Measurements from ENCODE around the gene LINC00305.

GRCh38 chr18:64073971-64074370 lies 74.9 kb downstream of the LINC00305 start:
- no peak for TF ChIP-seq CTCF (optimal IDR thresholded peaks at IDR 0.05 in 1 of 3, IDR thresholded peaks at IDR 0.05 in 1 of 3, conservative IDR thresholded peaks at IDR 0.05 in 1 of 3; ENCODE audit: extremely low read depth in 1 of 3, insufficient read depth in 2 of 3, low read length in 3 of 3)
- no peak for TF ChIP-seq EZH2 (IDR thresholded peaks at IDR 0.05; ENCODE audit: low read length)
